ENCODE results near the gene USP2. TPM values are rescaled to one million over a fixed set of nuclear protein-coding genes. Genes with fewer than 3 reads are reported as not detected.
A peak's percentile ranks its signal among the peaks of the same experiment; 100 is the strongest.

The USP2 gene
- total RNA-seq, 1 donor from 2014 or later: 2.0 TPM

GRCh38 chr11:119373921-119374631 is 7.4 kb downstream of the USP2 start:
- TF ChIP-seq CTCF (IDR thresholded peaks at IDR 0.05; ENCODE audit: insufficient read depth, low read length, poor library complexity, severe bottlenecking): peak; percentile 95

GRCh38 chr11:119373059-119373920 is 8.2 kb downstream of the USP2 start:
- Histone ChIP-seq H3K27me3 (ENCODE audit: control insufficient read depth, insufficient read depth, low read length) (no peaks in the 10 kb centered on the region), H3K36me3 (ENCODE audit: control insufficient read depth, insufficient read depth, low read length) (no peaks in the 10 kb centered on the region), H3K4me3 (ENCODE audit: low read depth, low read length) (no peak overlapping the region)
- TF ChIP-seq CTCF (IDR thresholded peaks at IDR 0.05; ENCODE audit: insufficient read depth, low read length, poor library complexity, severe bottlenecking): no peak
- no peak for DNase-seq (ENCODE audit: low read depth)

More at GRCh38 chr11:119373921-119374631, 7.4 kb downstream of the USP2 start:
- Histone ChIP-seq H3K4me3 (ENCODE audit: low read depth, low read length) (no peak overlapping the region), H3K27me3 (ENCODE audit: control insufficient read depth, insufficient read depth, low read length) (no peaks in the 10 kb centered on the region), H3K36me3 (ENCODE audit: control insufficient read depth, insufficient read depth, low read length) (no peaks in the 10 kb centered on the region)
- DNase-seq (ENCODE audit: low read depth): no peak

- no peaks in the 10 kb centered on the region for H3K36me3 ChIP-seq (ENCODE audit: control insufficient read depth, insufficient read depth, low read length)
- no peaks in the 10 kb centered on the region for H3K27me3 ChIP-seq (ENCODE audit: control insufficient read depth, insufficient read depth, low read length)
- no peak for DNase-seq (ENCODE audit: low read depth)
- no peak overlapping the region for H3K4me3 ChIP-seq (ENCODE audit: low read depth, low read length)
- TF ChIP-seq CTCF (IDR thresholded peaks at IDR 0.05; ENCODE audit: insufficient read depth, low read length, poor library complexity, severe bottlenecking): no peak
These were observed 9.0 kb downstream of the USP2 start for GRCh38 chr11:119372260-119373058.

GRCh38 chr11:119371778-119372182 is 9.7 kb downstream of the USP2 start:
- TF ChIP-seq CTCF (IDR thresholded peaks at IDR 0.05; ENCODE audit: insufficient read depth, low read length, poor library complexity, severe bottlenecking): peak; percentile 28
- H3K4me3 ChIP-seq (ENCODE audit: low read depth, low read length): no peak overlapping the region
- no peak for DNase-seq (ENCODE audit: low read depth)

GRCh38 chr11:119371067-119371601 is 10.4 kb downstream of the USP2 start:
- Histone ChIP-seq H3K4me3 (ENCODE audit: low read depth, low read length) (no peak overlapping the region), H3K27me3 (ENCODE audit: control insufficient read depth, insufficient read depth, low read length) (no peaks in the 10 kb centered on the region), H3K36me3 (ENCODE audit: control insufficient read depth, insufficient read depth, low read length) (no peaks in the 10 kb centered on the region)
- DNase-seq (ENCODE audit: low read depth): no peak
- no peak for TF ChIP-seq CTCF (IDR thresholded peaks at IDR 0.05; ENCODE audit: insufficient read depth, low read length, poor library complexity, severe bottlenecking)

More at GRCh38 chr11:119371778-119372182, 9.7 kb downstream of the USP2 start:
- H3K27me3 ChIP-seq (ENCODE audit: control insufficient read depth, insufficient read depth, low read length): no peaks in the 10 kb centered on the region
- no peaks in the 10 kb centered on the region for H3K36me3 ChIP-seq (ENCODE audit: control insufficient read depth, insufficient read depth, low read length)

Measured in kidney epithelial cell (primary cell).